ENCODE measurements around the gene FGD6.

- no peak for TF ChIP-seq EZH2 (IDR thresholded peaks at IDR 0.05; ENCODE audit: low read length, unreplicated experiment)
- no peak for TF ChIP-seq CTCF (conservative IDR thresholded peaks at IDR 0.05; ENCODE audit: low read depth, low read length)
- no peak for TF ChIP-seq EZH2phosphoT487 (IDR thresholded peaks at IDR 0.05; ENCODE audit: borderline replicate concordance, low read length)
Measured at GRCh38 chr12:95179011-95179410, 38.3 kb downstream of the FGD6 start.
